CD4-positive, CD25-positive, alpha-beta regulatory T cell (primary cell): Measurements from ENCODE around the gene WWOX. TPM values are rescaled to one million over a fixed set of nuclear protein-coding genes. Genes with fewer than 3 reads are reported as not detected.

Source experiments
- ATAC-seq, 2 donors: fragments of 150-1000 bp; cut with Tn5 transposase; one replicate each; pipeline ENCODE4 v1.10.0; 2021; ENCODE audit warnings: low read depth in 2 of 2, moderate number of reproducible peaks in 2 of 2, moderate library complexity in 1 of 2
- DNase-seq, 3 donors: peaks; one replicate each; pipeline versions ENCODE4 v3.0.0 to v3.0.0-alpha.2; 2012 to 2022; ENCODE audit warnings: mixed read lengths in 1 of 3
- H3K27ac ChIP-seq: one replicate; pipeline ENCODE4 v1.7.0; 2013; ENCODE audit warnings: mild to moderate bottlenecking, low read length; ENCODE audit not compliant: insufficient read depth, poor library complexity, severe bottlenecking
- H3K27me3 ChIP-seq: one replicate; pipeline ENCODE4 v1.7.0; 2013; ENCODE audit warnings: low read length; ENCODE audit not compliant: control insufficient read depth, insufficient read depth
- H3K36me3 ChIP-seq: one replicate; pipeline ENCODE4 v1.7.0; 2013; ENCODE audit warnings: mild to moderate bottlenecking, low read length, moderate library complexity; ENCODE audit not compliant: control insufficient read depth, insufficient read depth
- H3K4me1 ChIP-seq: 2 replicates; pipeline ENCODE4 v1.7.0; 2013; ENCODE audit warnings: mild to moderate bottlenecking, low read length; ENCODE audit not compliant: insufficient read depth, control insufficient read depth, poor library complexity, severe bottlenecking
- H3K4me3 ChIP-seq: one replicate; pipeline ENCODE4 v1.7.0; 2013; ENCODE audit warnings: low read depth, mild to moderate bottlenecking, low read length, moderate library complexity
- H3K9me3 ChIP-seq, 2 experiments: 1 replicate in 1 of 2; 2 replicates in 1 of 2; pipeline ENCODE4 v1.7.0; 2013; ENCODE audit warnings: low read length in 2 of 2, mild to moderate bottlenecking in 1 of 2, moderate library complexity in 1 of 2; ENCODE audit not compliant: control insufficient read depth in 2 of 2
- H3K27ac Mint-ChIP-seq, 3 donors: one replicate each; pipeline ENCODE4 v1.8.0; 2020 to 2022; ENCODE audit warnings: mild to moderate bottlenecking in 3 of 3, mixed read lengths in 3 of 3, moderate library complexity in 2 of 3
- H3K27me3 Mint-ChIP-seq: one replicate; pipeline ENCODE4 v1.8.0; 2022; ENCODE audit warnings: mild to moderate bottlenecking, mixed read lengths
- H3K36me3 Mint-ChIP-seq: one replicate; pipeline ENCODE4 v1.8.0; 2020; ENCODE audit warnings: mixed read lengths
- H3K4me1 Mint-ChIP-seq, 4 donors: one replicate each; pipeline ENCODE4 v1.8.0; 2020 to 2022; ENCODE audit warnings: mixed read lengths in 4 of 4, mild to moderate bottlenecking in 1 of 4
- H3K4me3 Mint-ChIP-seq, 4 donors: one replicate each; pipeline ENCODE4 v1.8.0; 2020 to 2022; ENCODE audit warnings: mild to moderate bottlenecking in 4 of 4, mixed read lengths in 4 of 4, moderate library complexity in 3 of 4
- H3K9me3 Mint-ChIP-seq, 7 donors: one replicate each; pipeline ENCODE4 v1.8.0; 2020 to 2022; ENCODE audit warnings: mixed read lengths in 7 of 7, mild to moderate bottlenecking in 3 of 7, moderate library complexity in 2 of 7
- polyA plus RNA-seq, 4 donors: library from polyadenylated mRNA; unstranded; fragments of 300-500 nt; fragmentation: Illumina TruSeq; gene quantifications; one replicate each; pipeline ENCODE4 v1.2.3, GENCODE V29; 2021
- total RNA-seq: library from RNA; stranded (reverse); gene quantifications from one replicate; pipeline ENCODE4 v1.2.3, GENCODE V29; 2022

The WWOX gene
- total and polyA plus RNA-seq, 5 donors from 2014 or later: 10.3 to 18.6 (median 12.8) TPM

GRCh38 chr16:78738557-78738956 is 639.1 kb downstream of the WWOX start:
- no peaks in the 10 kb centered on the region for H3K27me3 ChIP-seq
- H3K9me3 Mint-ChIP-seq: no peaks in the 10 kb centered on the region
- peaks cover 18% of the 10 kb centered on the region for H3K4me1 ChIP-seq
- peaks cover 16 to 30% (median 23%) of the 10 kb centered on the region in 4 donors for H3K4me1 Mint-ChIP-seq
- H3K9me3 ChIP-seq: no peaks in the 10 kb centered on the region
- ATAC-seq: no peak
- no peaks in the 10 kb centered on the region for H3K27me3 Mint-ChIP-seq
- no peak overlapping the region for H3K27ac Mint-ChIP-seq
- no peak overlapping the region for H3K27ac ChIP-seq
- no peaks in the 10 kb centered on the region for H3K36me3 Mint-ChIP-seq
- H3K4me3 ChIP-seq: no peak overlapping the region
- no peak overlapping the region for H3K4me3 Mint-ChIP-seq
- DNase-seq: no peak
- H3K36me3 ChIP-seq: no peaks in the 10 kb centered on the region

GRCh38 chr16:78740269-78740668 is 640.8 kb downstream of the WWOX start:
- no peak for ATAC-seq
- Mint-ChIP-seq H3K27ac (peak overlapping the region in 1 of 3 donors; percentile 99), H3K4me1 (peaks cover 16 to 37% (median 24%) of the 10 kb centered on the region in 4 donors), H3K4me3 (no peak overlapping the region), H3K9me3 (no peaks in the 10 kb centered on the region), H3K36me3 (no peaks in the 10 kb centered on the region), H3K27me3 (no peaks in the 10 kb centered on the region)
- Histone ChIP-seq H3K9me3 (no peaks in the 10 kb centered on the region), H3K4me3 (no peak overlapping the region), H3K36me3 (no peaks in the 10 kb centered on the region), H3K27ac (no peak overlapping the region), H3K27me3 (no peaks in the 10 kb centered on the region), H3K4me1 (peaks cover 22% of the 10 kb centered on the region)
- DNase-seq: no peak

GRCh38 chr16:78742501-78743283 is 643.2 kb downstream of the WWOX start:
- Mint-ChIP-seq H3K4me3 (peak overlapping the region; percentile 65 to 92 (median 88)), H3K4me1 (peaks cover 16 to 37% (median 24%) of the 10 kb centered on the region in 4 donors), H3K9me3 (peaks cover 0 to 3% (median 0%) of the 10 kb centered on the region in 7 donors), H3K36me3 (no peaks in the 10 kb centered on the region), H3K27ac (peak overlapping the region; percentile 98 to 100 (median 99)), H3K27me3 (no peaks in the 10 kb centered on the region)
- ATAC-seq (peak; percentile 94 to 96), DNase-seq (peak; percentile 65 to 92 (median 70))
- Histone ChIP-seq H3K4me3 (peak overlapping the region; percentile 86), H3K36me3 (no peaks in the 10 kb centered on the region), H3K27ac (peak overlapping the region; percentile 92), H3K4me1 (peaks cover 22% of the 10 kb centered on the region), H3K27me3 (no peaks in the 10 kb centered on the region), H3K9me3 (no peaks in the 10 kb centered on the region)

GRCh38 chr16:78743556-78743955 is 644.1 kb downstream of the WWOX start:
- H3K27ac ChIP-seq: peak overlapping the region; percentile 92
- Mint-ChIP-seq H3K36me3 (no peaks in the 10 kb centered on the region), H3K4me3 (peak overlapping the region; percentile 65 to 92 (median 88)), H3K27me3 (no peaks in the 10 kb centered on the region), H3K4me1 (peaks cover 21 to 41% (median 31%) of the 10 kb centered on the region in 4 donors), H3K9me3 (peaks cover 0 to 3% (median 0%) of the 10 kb centered on the region in 7 donors), H3K27ac (peak overlapping the region; percentile 98 to 100 (median 99))
- no peaks in the 10 kb centered on the region for H3K27me3 ChIP-seq
- peaks cover 22% of the 10 kb centered on the region for H3K4me1 ChIP-seq
- DNase-seq (peak in 1 of 3 donors; percentile 40), ATAC-seq (no peak)
- no peaks in the 10 kb centered on the region for H3K36me3 ChIP-seq
- peak overlapping the region; percentile 86 for H3K4me3 ChIP-seq
- H3K9me3 ChIP-seq: no peaks in the 10 kb centered on the region

GRCh38 chr16:78744099-78744498 is 644.6 kb downstream of the WWOX start:
- Histone ChIP-seq H3K4me1 (peaks cover 28% of the 10 kb centered on the region), H3K9me3 (no peaks in the 10 kb centered on the region), H3K36me3 (no peaks in the 10 kb centered on the region), H3K27me3 (no peaks in the 10 kb centered on the region), H3K4me3 (no peak overlapping the region), H3K27ac (no peak overlapping the region)
- DNase-seq (no peak), ATAC-seq (no peak)
- Mint-ChIP-seq H3K9me3 (peaks cover 0 to 3% (median 0%) of the 10 kb centered on the region in 7 donors), H3K27ac (peak overlapping the region; percentile 51 to 99 (median 67)), H3K4me1 (peaks cover 24 to 45% (median 34%) of the 10 kb centered on the region in 4 donors), H3K4me3 (peak overlapping the region in 2 of 4 donors; percentile 65 to 92), H3K36me3 (no peaks in the 10 kb centered on the region), H3K27me3 (no peaks in the 10 kb centered on the region)

- H3K4me1 Mint-ChIP-seq: peaks cover 29 to 52% (median 41%) of the 10 kb centered on the region in 4 donors
- H3K27me3 Mint-ChIP-seq: no peaks in the 10 kb centered on the region
- peaks cover 0 to 3% (median 0%) of the 10 kb centered on the region in 7 donors for H3K9me3 Mint-ChIP-seq
- Histone ChIP-seq H3K4me3 (no peak overlapping the region), H3K4me1 (peaks cover 34% of the 10 kb centered on the region), H3K36me3 (no peaks in the 10 kb centered on the region), H3K27ac (no peak overlapping the region), H3K9me3 (no peaks in the 10 kb centered on the region), H3K27me3 (no peaks in the 10 kb centered on the region)
- H3K4me3 Mint-ChIP-seq: peak overlapping the region in 2 of 4 donors; percentile 35 to 39
- no peak for DNase-seq
- H3K36me3 Mint-ChIP-seq: no peaks in the 10 kb centered on the region
- ATAC-seq: no peak
- peak overlapping the region in 2 of 3 donors; percentile 39 to 71 for H3K27ac Mint-ChIP-seq
Observed at GRCh38 chr16:78744796-78745107, 645.3 kb downstream of the WWOX start.

- Histone ChIP-seq H3K27ac (no peak overlapping the region), H3K4me1 (peaks cover 40% of the 10 kb centered on the region), H3K36me3 (no peaks in the 10 kb centered on the region), H3K4me3 (no peak overlapping the region), H3K9me3 (no peaks in the 10 kb centered on the region), H3K27me3 (no peaks in the 10 kb centered on the region)
- ATAC-seq (no peak), DNase-seq (no peak)
- Mint-ChIP-seq H3K27ac (peak overlapping the region; percentile 69 to 71 (median 71)), H3K4me1 (peaks cover 30 to 58% (median 45%) of the 10 kb centered on the region in 4 donors), H3K9me3 (peaks cover 0 to 3% (median 0%) of the 10 kb centered on the region in 7 donors), H3K36me3 (no peaks in the 10 kb centered on the region), H3K27me3 (no peaks in the 10 kb centered on the region), H3K4me3 (peak overlapping the region in 1 of 4 donors; percentile 35)
Observed at GRCh38 chr16:78745108-78746019, 645.9 kb downstream of the WWOX start.
